Measurements from ENCODE around the gene NSUN6. TPM values are rescaled to one million over a fixed set of nuclear protein-coding genes. Genes with fewer than 3 reads are reported as not detected.

Gene NSUN6
- total and polyA plus RNA-seq, 2 donors (not counting 1 experiment from before 2014, with no cell fraction given), result 4.2 to 9.4 TPM

GRCh38 chr10:18508587-18508986 is 142.8 kb downstream of the NSUN6 start:
- TF ChIP-seq EZH2 (IDR thresholded peaks at IDR 0.05; ENCODE audit: low read length, missing control alignments) (no peak), CTCF (conservative IDR thresholded peaks at IDR 0.05 in 1 of 2, IDR thresholded peaks at IDR 0.05 in 1 of 2; ENCODE audit: low read depth in 1 of 2, low read length in 2 of 2) (no peak)
- no peak for DNase-seq (ENCODE audit: low read depth in 2 of 2)
- Histone ChIP-seq H4K20me1 (ENCODE audit: control insufficient read depth, extremely low read depth, insufficient read depth, low read length) (no peaks in the 10 kb centered on the region), H3K4me1 (ENCODE audit: control insufficient read depth, extremely low read depth, insufficient read depth, low read length) (no peaks in the 10 kb centered on the region), H3K27me3 (ENCODE audit: control insufficient read depth, insufficient read depth, low read length) (no peaks in the 10 kb centered on the region), H2AFZ (ENCODE audit: low read length) (no peak overlapping the region), H3K9ac (ENCODE audit: insufficient read depth, low read length) (no peak overlapping the region), H3K79me2 (ENCODE audit: control insufficient read depth, insufficient read depth, low read length) (no peaks in the 10 kb centered on the region), H3K9me3 (ENCODE audit: control insufficient read depth, insufficient read depth, low read depth, low read length) (no peaks in the 10 kb centered on the region), H3K4me2 (ENCODE audit: extremely low read depth, insufficient read depth, low read length) (no peak overlapping the region), H3K27ac (ENCODE audit: insufficient read depth, low read length) (no peak overlapping the region), H3K4me3 (replicated peaks in 1 of 4; ENCODE audit: control extremely low read depth in 1 of 4, insufficient read depth in 1 of 4, low read depth in 3 of 4, low read length in 4 of 4) (no peak overlapping the region), H3K36me3 (ENCODE audit: control insufficient read depth, insufficient read depth, low read length) (no peaks in the 10 kb centered on the region)

GRCh38 chr10:18505456-18506118 is 145.8 kb downstream of the NSUN6 start:
- Histone ChIP-seq H3K4me2 (ENCODE audit: extremely low read depth, insufficient read depth, low read length) (peak overlapping the region; percentile 4), H4K20me1 (ENCODE audit: control insufficient read depth, extremely low read depth, insufficient read depth, low read length) (no peaks in the 10 kb centered on the region), H3K9ac (ENCODE audit: insufficient read depth, low read length) (no peak overlapping the region), H3K79me2 (ENCODE audit: control insufficient read depth, insufficient read depth, low read length) (no peaks in the 10 kb centered on the region), H3K36me3 (ENCODE audit: control insufficient read depth, insufficient read depth, low read length) (no peaks in the 10 kb centered on the region), H3K27me3 (ENCODE audit: control insufficient read depth, insufficient read depth, low read length) (no peaks in the 10 kb centered on the region), H3K27ac (ENCODE audit: insufficient read depth, low read length) (no peak overlapping the region), H3K9me3 (ENCODE audit: control insufficient read depth, insufficient read depth, low read depth, low read length) (no peaks in the 10 kb centered on the region), H3K4me1 (ENCODE audit: control insufficient read depth, extremely low read depth, insufficient read depth, low read length) (peaks cover 2% of the 10 kb centered on the region), H3K4me3 (replicated peaks in 1 of 4; ENCODE audit: control extremely low read depth in 1 of 4, insufficient read depth in 1 of 4, low read depth in 3 of 4, low read length in 4 of 4) (peak overlapping the region in 1 of 4 experiments; percentile 9), H2AFZ (ENCODE audit: low read length) (peak overlapping the region; percentile 51)
- TF ChIP-seq CTCF (conservative IDR thresholded peaks at IDR 0.05 in 1 of 2, IDR thresholded peaks at IDR 0.05 in 1 of 2; ENCODE audit: low read depth in 1 of 2, low read length in 2 of 2) (no peak), EZH2 (IDR thresholded peaks at IDR 0.05; ENCODE audit: low read length, missing control alignments) (no peak)
- DNase-seq (ENCODE audit: low read depth in 2 of 2), result peak; percentile 24 to 68

GRCh38 chr10:18504161-18504560 is 147.2 kb downstream of the NSUN6 start:
- H2AFZ ChIP-seq (ENCODE audit: low read length), result no peak overlapping the region
- no peaks in the 10 kb centered on the region for H3K9me3 ChIP-seq (ENCODE audit: control insufficient read depth, insufficient read depth, low read depth, low read length)
- H3K27ac ChIP-seq (ENCODE audit: insufficient read depth, low read length), result no peak overlapping the region
- no peaks in the 10 kb centered on the region for H3K79me2 ChIP-seq (ENCODE audit: control insufficient read depth, insufficient read depth, low read length)
- H3K27me3 ChIP-seq (ENCODE audit: control insufficient read depth, insufficient read depth, low read length), result no peaks in the 10 kb centered on the region
- no peak for DNase-seq (ENCODE audit: low read depth in 2 of 2)
- TF ChIP-seq CTCF (conservative IDR thresholded peaks at IDR 0.05 in 1 of 2, IDR thresholded peaks at IDR 0.05 in 1 of 2; ENCODE audit: low read depth in 1 of 2, low read length in 2 of 2) (no peak), EZH2 (IDR thresholded peaks at IDR 0.05; ENCODE audit: low read length, missing control alignments) (no peak)
- no peak overlapping the region for H3K4me2 ChIP-seq (ENCODE audit: extremely low read depth, insufficient read depth, low read length)
- H4K20me1 ChIP-seq (ENCODE audit: control insufficient read depth, extremely low read depth, insufficient read depth, low read length), result no peaks in the 10 kb centered on the region
- H3K4me1 ChIP-seq (ENCODE audit: control insufficient read depth, extremely low read depth, insufficient read depth, low read length), result peaks cover 2% of the 10 kb centered on the region
- no peak overlapping the region for H3K9ac ChIP-seq (ENCODE audit: insufficient read depth, low read length)
- no peaks in the 10 kb centered on the region for H3K36me3 ChIP-seq (ENCODE audit: control insufficient read depth, insufficient read depth, low read length)
- H3K4me3 ChIP-seq (replicated peaks in 1 of 4; ENCODE audit: control extremely low read depth in 1 of 4, insufficient read depth in 1 of 4, low read depth in 3 of 4, low read length in 4 of 4), result no peak overlapping the region

Data from fibroblast of lung (primary cell).